Measurements from ENCODE around the gene PSMD10.

The PSMD10 gene

DNA sequence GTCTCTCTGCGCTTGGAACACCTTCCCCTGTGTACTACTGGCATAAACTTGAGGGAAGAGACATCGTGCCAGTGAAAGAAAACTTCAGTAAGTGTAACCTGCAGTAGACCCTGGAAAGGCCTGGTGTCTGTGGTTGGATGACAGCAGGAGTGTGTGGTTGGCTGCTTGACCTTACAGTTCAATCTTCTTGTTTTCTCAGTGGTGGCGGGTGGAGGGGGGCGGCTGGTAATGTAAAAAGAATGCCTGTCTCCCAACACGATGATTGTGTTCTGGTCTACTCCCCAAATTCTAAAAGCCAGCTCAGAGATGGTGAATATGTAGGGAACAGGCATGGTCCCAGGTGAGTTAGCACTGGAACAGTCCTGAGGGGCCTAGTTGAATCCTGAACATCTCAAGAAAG is 18.6 kb downstream of the PSMD10 start:
- Histone ChIP-seq H3K27me3 (ENCODE audit: insufficient read depth, low read length) (no peaks in the 10 kb centered on the region), H2AFZ (ENCODE audit: low read length, unreplicated experiment) (no peak overlapping the region), H3K79me2 (ENCODE audit: control insufficient read depth, insufficient read depth, low read length, unreplicated experiment) (no peaks in the 10 kb centered on the region), H3K4me3 (ENCODE audit: low read depth, low read length) (no peak overlapping the region), H3K36me3 (ENCODE audit: insufficient read depth, low read length) (no peaks in the 10 kb centered on the region), H3K4me1 (ENCODE audit: control insufficient read depth, insufficient read depth, low read length, unreplicated experiment) (peaks cover 15% of the 10 kb centered on the region), H3K27ac (ENCODE audit: low read depth, low read length) (no peak overlapping the region)

DNA sequence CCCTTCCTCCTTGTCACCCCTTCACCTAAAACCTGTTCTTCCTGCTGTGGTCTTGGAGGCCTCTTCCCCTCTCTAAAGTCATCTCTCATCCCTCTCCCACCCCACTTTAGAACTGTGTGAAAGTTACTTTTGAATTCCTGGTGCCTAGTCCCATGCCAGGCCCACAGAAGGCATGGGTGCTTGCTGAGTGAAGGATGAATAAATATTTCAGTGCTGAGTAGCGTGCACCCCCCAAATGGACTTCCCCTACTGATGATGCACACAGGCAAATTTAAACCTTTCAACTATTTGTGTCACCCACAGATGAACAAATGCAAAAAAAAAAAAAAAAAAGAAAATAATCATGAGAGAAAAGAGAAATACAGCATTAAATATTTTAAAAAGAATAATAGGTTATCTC is 19.8 kb downstream of the PSMD10 start:
- Histone ChIP-seq H3K27me3 (ENCODE audit: insufficient read depth, low read length) (no peaks in the 10 kb centered on the region), H2AFZ (ENCODE audit: low read length, unreplicated experiment) (no peak overlapping the region), H3K4me1 (ENCODE audit: control insufficient read depth, insufficient read depth, low read length, unreplicated experiment) (peaks cover 15% of the 10 kb centered on the region), H3K79me2 (ENCODE audit: control insufficient read depth, insufficient read depth, low read length, unreplicated experiment) (no peaks in the 10 kb centered on the region), H3K4me3 (ENCODE audit: low read depth, low read length) (no peak overlapping the region), H3K36me3 (ENCODE audit: insufficient read depth, low read length) (no peaks in the 10 kb centered on the region), H3K27ac (ENCODE audit: low read depth, low read length) (no peak overlapping the region)

DNA sequence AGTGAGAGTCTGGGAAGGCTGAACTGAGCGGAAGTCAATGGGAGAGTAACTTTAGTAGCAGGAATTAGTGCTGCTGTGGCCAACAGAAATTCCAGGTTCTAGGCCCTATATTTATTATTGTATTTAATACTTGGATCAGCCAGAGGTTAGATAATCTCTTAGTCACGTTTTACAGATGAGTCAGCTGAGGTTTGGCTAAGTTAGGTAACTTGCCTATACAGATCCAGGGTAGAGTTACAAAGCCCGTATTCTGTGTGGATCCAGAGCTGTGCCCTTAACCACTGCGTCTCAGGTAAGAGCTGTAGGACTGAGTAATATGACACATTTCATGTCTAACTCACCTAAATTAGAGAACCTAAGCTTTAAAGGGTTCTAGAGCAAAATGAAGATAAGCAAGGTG is 20.5 kb downstream of the PSMD10 start:
- no peaks in the 10 kb centered on the region for H3K36me3 ChIP-seq (ENCODE audit: insufficient read depth, low read length)
- H3K27ac ChIP-seq (ENCODE audit: low read depth, low read length): no peak overlapping the region
- H3K79me2 ChIP-seq (ENCODE audit: control insufficient read depth, insufficient read depth, low read length, unreplicated experiment): no peaks in the 10 kb centered on the region
- peaks cover 15% of the 10 kb centered on the region for H3K4me1 ChIP-seq (ENCODE audit: control insufficient read depth, insufficient read depth, low read length, unreplicated experiment)
- H3K4me3 ChIP-seq (ENCODE audit: low read depth, low read length): no peak overlapping the region
- no peak overlapping the region for H2AFZ ChIP-seq (ENCODE audit: low read length, unreplicated experiment)
- no peaks in the 10 kb centered on the region for H3K27me3 ChIP-seq (ENCODE audit: insufficient read depth, low read length)

DNA sequence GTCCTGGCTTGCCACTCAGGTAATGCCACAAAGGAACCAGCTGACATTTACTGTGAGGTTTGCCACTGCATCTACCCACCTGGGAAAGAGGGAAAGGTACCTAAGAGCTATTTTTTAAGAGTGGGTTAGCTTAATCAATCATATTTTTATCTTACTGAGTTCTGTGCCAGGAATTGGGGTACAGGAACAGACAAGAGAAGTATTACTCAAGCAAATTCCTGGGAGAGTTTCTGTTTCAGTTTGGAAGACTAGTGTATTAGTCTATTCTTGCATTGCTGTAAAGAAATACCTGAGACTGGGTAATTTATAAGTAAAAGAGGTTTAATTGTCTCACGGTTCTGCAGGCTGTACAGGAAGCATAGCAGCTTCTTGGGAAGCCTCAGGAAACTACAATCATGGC is 23.2 kb downstream of the PSMD10 start:
- H2AFZ ChIP-seq (ENCODE audit: low read length, unreplicated experiment): no peak overlapping the region
- H3K79me2 ChIP-seq (ENCODE audit: control insufficient read depth, insufficient read depth, low read length, unreplicated experiment): no peaks in the 10 kb centered on the region
- no peak overlapping the region for H3K27ac ChIP-seq (ENCODE audit: low read depth, low read length)
- H3K4me1 ChIP-seq (ENCODE audit: control insufficient read depth, insufficient read depth, low read length, unreplicated experiment): peaks cover 15% of the 10 kb centered on the region
- H3K27me3 ChIP-seq (ENCODE audit: insufficient read depth, low read length): no peaks in the 10 kb centered on the region
- no peak overlapping the region for H3K4me3 ChIP-seq (ENCODE audit: low read depth, low read length)
- H3K36me3 ChIP-seq (ENCODE audit: insufficient read depth, low read length): no peaks in the 10 kb centered on the region

DNA sequence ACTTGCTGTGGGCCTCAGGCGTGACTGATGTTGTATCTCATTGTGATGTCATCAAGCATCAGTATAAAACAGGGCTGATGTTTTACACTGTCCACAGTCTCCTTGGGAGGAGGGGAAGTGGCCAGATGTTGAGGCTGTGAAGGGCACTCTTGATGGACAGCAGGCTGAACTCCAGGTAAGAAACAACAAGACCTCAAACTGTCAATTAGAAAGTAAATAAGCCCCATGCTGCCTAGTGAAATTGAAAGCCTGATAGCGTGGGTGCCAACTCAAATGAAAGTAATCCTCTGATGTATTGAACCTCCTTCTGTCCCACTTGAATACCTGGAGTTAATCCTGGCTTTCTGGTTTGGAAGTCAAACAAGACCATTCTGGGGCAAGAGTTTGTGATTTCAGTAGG is 26.7 kb downstream of the PSMD10 start:
- H3K79me2 ChIP-seq (ENCODE audit: control insufficient read depth, insufficient read depth, low read length, unreplicated experiment): no peaks in the 10 kb centered on the region
- no peak overlapping the region for H2AFZ ChIP-seq (ENCODE audit: low read length, unreplicated experiment)
- H3K4me3 ChIP-seq (ENCODE audit: low read depth, low read length): no peak overlapping the region
- no peaks in the 10 kb centered on the region for H3K27me3 ChIP-seq (ENCODE audit: insufficient read depth, low read length)
- no peak overlapping the region for H3K27ac ChIP-seq (ENCODE audit: low read depth, low read length)
- H3K4me1 ChIP-seq (ENCODE audit: control insufficient read depth, insufficient read depth, low read length, unreplicated experiment): no peaks in the 10 kb centered on the region
- H3K36me3 ChIP-seq (ENCODE audit: insufficient read depth, low read length): no peaks in the 10 kb centered on the region

DNA sequence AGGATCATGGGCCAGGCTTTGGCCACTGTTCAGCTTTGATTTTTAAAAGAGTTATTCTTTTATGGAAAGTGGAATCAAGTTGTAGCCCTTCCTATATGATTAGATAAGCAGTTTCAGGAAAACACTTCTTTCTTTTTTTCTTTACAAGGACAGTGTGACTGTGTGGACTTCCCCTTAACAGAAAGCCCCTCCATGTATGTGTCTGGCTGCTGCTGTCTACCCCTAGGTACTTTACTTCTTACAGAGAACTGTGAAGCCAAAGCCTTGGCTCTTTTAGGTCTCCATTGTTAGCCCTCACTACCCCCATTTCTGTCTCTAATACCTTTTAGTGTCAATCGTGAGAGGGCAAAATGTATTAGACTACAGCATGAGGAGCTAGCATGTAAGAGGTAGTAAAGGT is 27.3 kb downstream of the PSMD10 start:
- Histone ChIP-seq H3K79me2 (ENCODE audit: control insufficient read depth, insufficient read depth, low read length, unreplicated experiment) (no peaks in the 10 kb centered on the region), H3K27me3 (ENCODE audit: insufficient read depth, low read length) (no peaks in the 10 kb centered on the region), H3K27ac (ENCODE audit: low read depth, low read length) (no peak overlapping the region), H2AFZ (ENCODE audit: low read length, unreplicated experiment) (no peak overlapping the region), H3K4me1 (ENCODE audit: control insufficient read depth, insufficient read depth, low read length, unreplicated experiment) (no peaks in the 10 kb centered on the region), H3K4me3 (ENCODE audit: low read depth, low read length) (no peak overlapping the region), H3K36me3 (ENCODE audit: insufficient read depth, low read length) (no peaks in the 10 kb centered on the region)

DNA sequence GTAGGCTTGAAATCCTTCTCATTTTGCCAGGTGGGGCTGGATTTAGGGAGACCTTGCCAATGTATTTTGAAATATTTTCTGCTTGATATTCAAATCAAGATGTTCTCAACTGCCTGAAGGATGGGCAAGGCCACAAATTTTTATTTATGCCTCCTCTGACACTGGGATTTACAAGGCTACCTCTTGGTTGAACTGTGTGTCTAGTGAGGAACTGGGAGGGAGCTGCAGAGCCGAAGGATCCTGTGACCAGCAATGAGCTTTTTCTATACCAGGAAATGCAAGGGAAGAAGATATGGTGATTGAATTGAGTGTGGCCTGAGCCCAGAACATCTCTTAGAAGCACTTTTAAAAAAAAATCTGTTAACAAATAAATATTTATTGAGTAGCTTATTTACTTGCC is 31.5 kb downstream of the PSMD10 start:
- Histone ChIP-seq H3K36me3 (ENCODE audit: insufficient read depth, low read length) (no peaks in the 10 kb centered on the region), H3K79me2 (ENCODE audit: control insufficient read depth, insufficient read depth, low read length, unreplicated experiment) (no peaks in the 10 kb centered on the region), H3K27me3 (ENCODE audit: insufficient read depth, low read length) (no peaks in the 10 kb centered on the region), H3K27ac (ENCODE audit: low read depth, low read length) (no peak overlapping the region), H3K4me3 (ENCODE audit: low read depth, low read length) (no peak overlapping the region), H2AFZ (ENCODE audit: low read length, unreplicated experiment) (no peak overlapping the region), H3K4me1 (ENCODE audit: control insufficient read depth, insufficient read depth, low read length, unreplicated experiment) (no peaks in the 10 kb centered on the region)

DNA sequence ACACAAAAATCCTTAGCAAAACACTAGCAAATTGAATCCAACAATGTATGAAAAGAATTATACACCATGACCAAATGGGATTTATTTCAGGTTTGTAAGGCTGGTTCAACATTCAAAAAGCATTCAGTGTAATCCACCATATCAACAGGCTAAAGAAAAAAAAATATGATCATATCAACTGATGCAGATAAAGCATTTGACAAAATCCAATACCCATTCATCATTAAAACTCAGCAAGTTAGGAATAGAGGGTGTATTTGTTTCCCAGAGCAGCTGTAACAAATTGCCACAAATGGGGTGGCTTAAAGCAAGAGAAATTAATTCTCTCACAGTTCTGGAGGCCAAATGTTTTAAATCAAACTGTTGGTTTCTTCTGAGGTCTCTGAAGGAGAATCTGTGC is 35.8 kb downstream of the PSMD10 start:
- H3K27me3 ChIP-seq (ENCODE audit: insufficient read depth, low read length): no peaks in the 10 kb centered on the region
- no peak overlapping the region for H3K27ac ChIP-seq (ENCODE audit: low read depth, low read length)
- H3K4me3 ChIP-seq (ENCODE audit: low read depth, low read length): no peak overlapping the region
- peaks cover 3% of the 10 kb centered on the region for H3K4me1 ChIP-seq (ENCODE audit: control insufficient read depth, insufficient read depth, low read length, unreplicated experiment)
- H3K79me2 ChIP-seq (ENCODE audit: control insufficient read depth, insufficient read depth, low read length, unreplicated experiment): no peaks in the 10 kb centered on the region
- no peaks in the 10 kb centered on the region for H3K36me3 ChIP-seq (ENCODE audit: insufficient read depth, low read length)
- H2AFZ ChIP-seq (ENCODE audit: low read length, unreplicated experiment): no peak overlapping the region

DNA sequence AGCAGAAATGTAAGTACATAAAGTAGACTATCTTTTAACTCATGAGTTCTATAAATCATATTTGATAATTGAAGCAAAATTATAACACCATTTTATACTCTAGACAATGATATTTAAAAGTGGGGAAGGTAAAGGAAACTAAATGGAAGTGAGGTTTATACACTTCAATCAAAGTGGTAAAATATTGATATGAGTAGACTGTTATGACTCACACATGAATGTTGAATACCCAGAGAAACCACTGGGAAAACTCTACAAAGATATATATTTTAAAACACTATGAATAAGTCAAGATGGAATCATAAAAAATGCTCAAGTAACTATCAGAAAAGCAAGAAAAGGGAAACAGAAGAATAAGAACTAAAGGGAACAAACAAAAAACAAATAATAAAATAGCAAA is 38.1 kb downstream of the PSMD10 start:
- Histone ChIP-seq H2AFZ (ENCODE audit: low read length, unreplicated experiment) (no peak overlapping the region), H3K27ac (ENCODE audit: low read depth, low read length) (no peak overlapping the region), H3K79me2 (ENCODE audit: control insufficient read depth, insufficient read depth, low read length, unreplicated experiment) (no peaks in the 10 kb centered on the region), H3K4me3 (ENCODE audit: low read depth, low read length) (no peak overlapping the region), H3K36me3 (ENCODE audit: insufficient read depth, low read length) (no peaks in the 10 kb centered on the region), H3K27me3 (ENCODE audit: insufficient read depth, low read length) (no peaks in the 10 kb centered on the region), H3K4me1 (ENCODE audit: control insufficient read depth, insufficient read depth, low read length, unreplicated experiment) (peaks cover 3% of the 10 kb centered on the region)

DNA sequence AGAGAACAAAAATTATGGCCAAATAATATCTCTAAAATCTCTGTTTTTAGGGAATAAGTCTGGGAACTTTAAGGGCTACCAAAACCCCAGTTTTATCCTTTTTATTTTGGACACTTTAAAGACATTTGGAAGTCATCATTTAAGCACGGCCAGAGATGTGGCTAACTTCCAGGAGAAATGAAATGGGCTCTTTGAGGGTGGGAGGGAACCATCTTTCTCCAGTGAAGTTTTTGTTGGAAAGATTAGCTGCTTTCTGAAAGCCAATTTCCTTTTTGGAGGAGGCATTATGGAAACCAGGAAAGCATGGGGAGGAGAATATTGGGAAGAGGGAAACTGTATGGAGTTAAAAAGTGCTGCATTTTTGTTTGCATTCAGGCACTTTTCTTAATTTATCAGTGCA is 41.7 kb downstream of the PSMD10 start:
- H3K4me1 ChIP-seq (ENCODE audit: control insufficient read depth, insufficient read depth, low read length, unreplicated experiment): peaks cover 9% of the 10 kb centered on the region
- no peak overlapping the region for H3K27ac ChIP-seq (ENCODE audit: low read depth, low read length)
- no peak overlapping the region for H2AFZ ChIP-seq (ENCODE audit: low read length, unreplicated experiment)
- H3K4me3 ChIP-seq (ENCODE audit: low read depth, low read length): no peak overlapping the region
- no peaks in the 10 kb centered on the region for H3K79me2 ChIP-seq (ENCODE audit: control insufficient read depth, insufficient read depth, low read length, unreplicated experiment)
- no peaks in the 10 kb centered on the region for H3K36me3 ChIP-seq (ENCODE audit: insufficient read depth, low read length)
- H3K27me3 ChIP-seq (ENCODE audit: insufficient read depth, low read length): no peaks in the 10 kb centered on the region

DNA sequence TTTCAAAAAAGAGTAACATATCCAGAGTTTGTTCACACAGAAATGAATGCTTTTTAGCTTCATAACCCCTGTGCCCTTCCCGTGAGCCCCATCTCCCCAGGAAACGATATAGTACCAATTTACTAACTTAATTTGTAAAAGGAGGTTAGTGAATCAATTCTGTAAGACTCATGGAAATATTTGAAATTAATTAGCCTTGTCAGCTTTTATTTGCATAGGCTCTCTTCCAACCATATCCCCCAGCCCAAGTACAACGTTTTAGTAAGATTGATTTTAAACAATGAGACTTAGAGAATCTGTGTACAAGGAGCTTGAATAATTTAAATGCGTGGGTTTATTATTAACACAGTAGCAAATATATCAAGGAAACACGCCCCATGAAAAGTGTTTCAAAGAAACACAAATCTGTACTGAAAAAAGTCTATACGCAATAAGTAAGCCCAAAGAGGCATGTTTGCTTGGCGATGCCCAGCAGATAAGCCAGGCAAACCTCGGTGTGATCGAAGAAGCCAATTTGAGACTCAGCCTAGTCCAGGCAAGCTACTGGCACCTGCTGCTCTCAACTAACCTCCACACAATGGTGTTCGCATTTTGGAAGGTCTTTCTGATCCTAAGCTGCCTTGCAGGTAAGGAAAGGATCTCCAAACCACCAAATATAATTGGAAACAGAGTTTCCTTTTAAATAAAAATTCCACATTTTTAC is 46.6 kb downstream of the PSMD10 start, which contains the start of gene VSIG1:
Gene VSIG1, plus strand, starts transcription at position 512 of the 703 bp plus-strand sequence. Its CDS starts 66 bp downstream, at position 578.
- Histone ChIP-seq H2AFZ (ENCODE audit: low read length, unreplicated experiment) (no peak within 1 kb of the TSS), H3K36me3 (ENCODE audit: insufficient read depth, low read length) (no peaks in the 10 kb centered on the region), H3K27me3 (ENCODE audit: insufficient read depth, low read length) (no peaks in the 10 kb centered on the region), H3K4me1 (ENCODE audit: control insufficient read depth, insufficient read depth, low read length, unreplicated experiment) (peaks cover 7% of the 10 kb centered on the region), H3K27ac (ENCODE audit: low read depth, low read length) (no peak within 1 kb of the TSS), H3K79me2 (ENCODE audit: control insufficient read depth, insufficient read depth, low read length, unreplicated experiment) (no peaks in the 10 kb centered on the region), H3K4me3 (ENCODE audit: low read depth, low read length) (no peak within 1 kb of the TSS)
